ENCODE data around the gene PRR23B.
"Not testable (repeated sequence)": the region's sequence is repeated elsewhere in the genome, so short reads cannot be mapped to it uniquely, and the experiment has no call there.

Gene PRR23B

GRCh38 chr3:139020868-139021234 is at the start of gene PRR23B:
Gene PRR23B, minus strand, starts transcription at chr3:139020926. Its CDS starts 265 bp downstream, at chr3:139020661.
- DNase-seq (ENCODE audit: low read depth in 2 of 2) = no peak

- no peak for DNase-seq (ENCODE audit: low read depth in 2 of 2)
These were observed 42.2 kb upstream of the PRR23B start for GRCh38 chr3:139062918-139063317.

GRCh38 chr3:139052802-139053600 is 32.3 kb upstream of the PRR23B start:
- no peak for DNase-seq (ENCODE audit: low read depth in 2 of 2)

GRCh38 chr3:139044366-139045210 is 23.9 kb upstream of the PRR23B start, which contains the start of gene PRR23C:
Gene PRR23C, minus strand, starts transcription at chr3:139044892. Its CDS starts 272 bp downstream, at chr3:139044620.
- DNase-seq (ENCODE audit: low read depth in 2 of 2) = no peak

- no peak for DNase-seq (ENCODE audit: low read depth in 2 of 2)
These were observed 23.0 kb upstream of the PRR23B start for GRCh38 chr3:139043554-139044365.

GRCh38 chr3:139037478-139037877 is 16.8 kb upstream of the PRR23B start:
- no peak for DNase-seq (ENCODE audit: low read depth in 2 of 2)

- DNase-seq (ENCODE audit: low read depth in 2 of 2) = no peak
These were observed 11.7 kb upstream of the PRR23B start for GRCh38 chr3:139032326-139033002.

- not testable (repeated sequence) for DNase-seq (ENCODE audit: low read depth in 2 of 2)
These were observed 9.8 kb upstream of the PRR23B start for GRCh38 chr3:139030576-139030975.

GRCh38 chr3:139024968-139025367 is 4.2 kb upstream of the PRR23B start:
- DNase-seq (ENCODE audit: low read depth in 2 of 2) = no peak

- DNase-seq (ENCODE audit: low read depth in 2 of 2) = no peak
These were observed 474 bp downstream of the PRR23B start for GRCh38 chr3:139020036-139020867.

GRCh38 chr3:139016430-139017048 is 4.2 kb downstream of the PRR23B start:
- DNase-seq (ENCODE audit: low read depth in 2 of 2) = no peak

- no peak for DNase-seq (ENCODE audit: low read depth in 2 of 2)
These were observed 14.5 kb downstream of the PRR23B start, which contains the start of gene PRR23A for GRCh38 chr3:139006051-139006716. Gene PRR23A, minus strand, starts transcription at chr3:139006268. Its CDS starts 0 bp downstream, at chr3:139006268.

- no peak for DNase-seq (ENCODE audit: low read depth in 2 of 2)
These were observed 15.3 kb downstream of the PRR23B start for GRCh38 chr3:139005356-139005993.

- DNase-seq (ENCODE audit: low read depth in 2 of 2) = no peak
These were observed 25.0 kb downstream of the PRR23B start for GRCh38 chr3:138995706-138996105.

GRCh38 chr3:138987181-138987580 is 33.5 kb downstream of the PRR23B start:
- DNase-seq (ENCODE audit: low read depth in 2 of 2) = no peak

- DNase-seq (ENCODE audit: low read depth in 2 of 2) = no peak
These were observed 34.8 kb downstream of the PRR23B start for GRCh38 chr3:138985932-138986331.

- no peak for DNase-seq (ENCODE audit: low read depth in 2 of 2)
These were observed 35.9 kb downstream of the PRR23B start for GRCh38 chr3:138984816-138985215.

GRCh38 chr3:138976047-138976446 is 44.7 kb downstream of the PRR23B start:
- no peak for DNase-seq (ENCODE audit: low read depth in 2 of 2)

- DNase-seq (ENCODE audit: low read depth in 2 of 2) = no peak
These were observed 45.4 kb downstream of the PRR23B start for GRCh38 chr3:138975351-138975750.

All from stimulated activated CD4-positive, alpha-beta T cell treated with anti-CD3 and anti-CD28 coated beads, Interleukin-15, amount 100 ng/mL, for 48 hours (primary cell).